HTERT RPE-1 (cell line): ENCODE results near the gene CTH.
"Not testable (repeated sequence)": the region's sequence is repeated elsewhere in the genome, so short reads cannot be mapped to it uniquely, and the experiment has no call there.

Experiments used
- in situ Hi-C: fragments of 300-500 bp; cut with MboI; formaldehyde crosslinking; loops from 4 replicates; pipeline ENCODE4 v1.14.3; 2020; ENCODE audit warnings: low sequenced_read_pairs

The CTH gene

GRCh38 chr1:70410604-70411359, at the start of gene CTH:
Gene CTH, plus strand, starts transcription at chr1:70411268. Its CDS starts 148 bp downstream, at chr1:70411416.
- in situ Hi-C loops: no loop called here

DNA sequence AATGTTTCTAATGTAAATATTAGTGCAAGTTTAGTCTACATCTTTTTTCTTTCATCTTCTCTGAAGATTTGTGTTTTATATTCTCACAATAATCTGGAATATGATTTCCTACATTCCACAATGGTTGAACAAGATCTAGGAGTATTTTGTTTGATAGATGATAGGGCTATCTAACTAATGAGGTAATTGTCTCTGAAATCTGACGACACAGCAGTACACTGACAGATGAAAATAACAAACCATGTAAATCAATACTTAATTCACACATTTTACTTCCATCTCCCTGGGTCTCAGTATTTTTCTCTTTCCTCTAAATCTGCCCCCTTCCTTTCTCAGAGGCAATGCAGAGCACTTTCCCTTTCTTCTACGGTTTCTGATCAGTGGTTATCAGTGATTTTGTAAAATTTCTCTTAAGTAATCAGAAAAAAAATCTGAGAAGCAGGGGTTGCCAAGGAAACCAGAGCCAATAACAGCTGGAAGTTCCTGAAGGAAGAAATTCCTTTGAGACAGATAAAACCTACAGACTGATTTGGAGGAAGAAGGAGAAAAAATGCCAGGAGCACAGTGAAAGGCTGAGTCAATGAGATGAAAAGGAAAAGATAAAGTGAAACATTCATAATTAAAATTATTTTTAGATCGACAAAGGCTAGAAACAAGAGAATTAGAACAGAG, 49.2 kb upstream of the CTH start:
- in situ Hi-C loops: no loop called here

DNA sequence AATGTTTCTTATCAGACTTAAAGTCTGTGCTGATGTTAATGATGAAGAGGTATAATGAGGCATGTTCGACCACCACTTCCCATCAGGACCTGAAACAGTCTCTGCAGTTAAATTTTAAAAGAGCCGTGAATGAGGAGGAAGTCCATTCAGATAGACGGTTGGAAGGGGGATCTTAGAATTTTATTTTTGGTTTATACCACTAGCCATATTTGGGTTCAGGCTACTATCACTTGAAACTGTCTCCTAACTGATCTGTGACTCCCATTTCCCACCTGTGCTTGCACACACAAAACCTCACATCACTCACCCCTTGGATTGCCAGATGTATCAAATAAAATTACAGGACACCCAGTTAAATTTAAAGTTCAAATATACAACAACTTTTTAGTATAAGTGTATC, 46.6 kb upstream of the CTH start:
- in situ Hi-C loops: no loop called here

- in situ Hi-C loops: not testable (repeated sequence)
Measured at GRCh38 chr1:70366425-70366952, 44.6 kb upstream of the CTH start.

DNA sequence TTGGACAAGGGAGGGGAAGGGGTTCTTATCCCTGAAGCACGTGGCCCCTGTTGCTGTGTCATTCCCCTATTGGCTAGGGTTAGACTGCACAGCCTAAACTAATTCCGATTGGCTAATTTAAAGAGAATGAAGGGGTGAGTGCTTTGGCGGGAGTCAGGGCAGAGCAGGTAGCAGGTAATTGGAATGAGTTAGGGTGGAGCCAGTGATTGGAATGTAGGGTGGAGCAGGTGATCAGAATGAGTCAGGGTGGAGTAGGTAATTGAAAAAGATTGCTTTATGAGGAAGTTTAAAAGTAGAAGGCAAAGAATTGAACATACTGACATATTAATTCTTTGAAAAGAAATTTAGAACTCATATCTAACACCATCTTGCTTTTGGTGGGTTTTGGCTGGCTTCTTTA, 44.1 kb upstream of the CTH start:
- in situ Hi-C loops: not testable (repeated sequence)

- in situ Hi-C loops: not testable (repeated sequence)
Measured at GRCh38 chr1:70367397-70367796, 43.7 kb upstream of the CTH start.

GRCh38 chr1:70371586-70371985, 39.5 kb upstream of the CTH start:
- in situ Hi-C loops: not testable (repeated sequence)

- in situ Hi-C loops: no loop called here
Measured at GRCh38 chr1:70372426-70372825, 38.6 kb upstream of the CTH start.

DNA sequence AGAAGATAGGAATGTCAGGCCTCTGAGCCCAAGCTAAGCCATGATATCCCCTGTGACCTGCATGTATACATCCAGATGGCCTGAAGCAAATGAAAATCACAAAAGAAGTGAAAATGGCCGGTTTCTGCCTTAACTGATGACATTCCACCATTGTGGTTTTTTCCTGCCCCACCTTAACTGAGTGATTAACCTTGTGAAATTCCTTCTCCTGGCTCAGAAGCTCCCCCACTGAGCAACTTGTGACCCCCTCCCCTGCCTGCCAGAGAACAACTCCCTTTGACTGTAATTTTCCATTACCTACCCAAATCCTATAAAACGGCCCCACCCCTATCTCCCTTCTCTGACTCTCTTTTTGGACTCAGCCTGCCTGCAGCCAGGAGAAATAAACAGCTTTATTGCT, 37.5 kb upstream of the CTH start:
- in situ Hi-C loops: not testable (repeated sequence)

GRCh38 chr1:70376196-70376595, 34.9 kb upstream of the CTH start:
- in situ Hi-C loops: no loop called here

DNA sequence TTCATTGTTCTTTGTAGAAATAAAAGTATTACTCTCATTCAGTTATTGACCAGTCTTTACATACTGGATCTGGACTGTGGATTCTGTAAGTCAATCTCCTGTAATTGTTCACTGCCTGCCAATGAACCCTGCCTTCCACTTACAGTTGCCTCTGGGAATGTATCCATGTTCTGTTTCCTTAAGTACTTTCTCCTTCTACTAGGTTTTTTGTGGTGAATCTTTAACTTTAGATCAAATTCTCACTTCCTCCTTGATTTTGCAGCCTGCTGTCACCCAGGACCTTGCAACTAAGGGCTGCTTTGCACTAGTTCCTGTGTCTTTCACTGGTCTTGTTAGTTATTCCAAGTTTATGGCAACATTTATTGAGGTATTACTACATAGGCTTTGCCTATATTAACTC, 28.4 kb upstream of the CTH start:
- in situ Hi-C loops: no loop called here

GRCh38 chr1:70383483-70383882, 27.6 kb upstream of the CTH start:
- in situ Hi-C loops: no loop called here

DNA sequence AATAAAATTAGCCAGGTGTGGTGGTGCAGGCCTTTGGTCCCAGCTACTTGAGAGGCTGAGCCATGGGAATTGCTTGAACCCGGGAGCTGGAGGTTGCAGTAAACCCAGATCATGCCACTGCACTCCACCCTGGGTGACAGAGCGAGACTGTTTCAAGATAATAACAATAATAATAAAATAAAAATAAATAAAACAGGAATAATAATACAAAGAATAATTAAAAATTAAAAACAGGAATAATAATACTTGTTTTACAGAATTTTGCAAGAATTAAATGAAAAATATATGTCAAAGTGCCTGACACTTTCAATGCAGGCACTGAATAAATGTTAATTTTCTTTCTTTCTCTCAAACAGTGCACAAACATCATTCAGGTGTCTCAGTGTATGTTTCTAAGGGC, 26.5 kb upstream of the CTH start:
- in situ Hi-C loops: no loop called here

- in situ Hi-C loops: no loop called here
Measured at GRCh38 chr1:70385477-70385876, 25.6 kb upstream of the CTH start.

- in situ Hi-C loops: no loop called here
Measured at GRCh38 chr1:70386121-70386520, 24.9 kb upstream of the CTH start.

GRCh38 chr1:70387507-70387906, 23.6 kb upstream of the CTH start:
- in situ Hi-C loops: no loop called here

- in situ Hi-C loops: no loop called here
Measured at GRCh38 chr1:70392626-70393025, 18.4 kb upstream of the CTH start.

DNA sequence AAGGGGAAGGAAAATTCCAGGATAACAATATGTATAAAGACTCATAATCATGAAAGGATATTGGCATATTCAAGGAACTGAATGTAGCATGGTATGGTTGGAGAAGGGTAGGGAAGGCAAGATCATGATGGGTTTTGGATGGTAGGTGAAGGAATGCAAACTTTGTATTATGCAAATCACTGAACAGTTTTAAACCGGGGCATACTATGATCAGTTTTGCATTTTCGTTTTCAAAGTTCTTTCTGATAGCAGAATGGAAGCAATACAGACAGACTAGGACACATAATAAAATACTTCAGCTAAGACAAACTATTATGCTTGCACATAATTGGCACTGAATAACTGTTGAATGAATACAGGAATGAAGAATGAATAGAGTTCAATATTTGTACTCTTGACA, 14.5 kb upstream of the CTH start:
- in situ Hi-C loops: no loop called here

GRCh38 chr1:70397013-70397412, 14.1 kb upstream of the CTH start:
- in situ Hi-C loops: no loop called here

DNA sequence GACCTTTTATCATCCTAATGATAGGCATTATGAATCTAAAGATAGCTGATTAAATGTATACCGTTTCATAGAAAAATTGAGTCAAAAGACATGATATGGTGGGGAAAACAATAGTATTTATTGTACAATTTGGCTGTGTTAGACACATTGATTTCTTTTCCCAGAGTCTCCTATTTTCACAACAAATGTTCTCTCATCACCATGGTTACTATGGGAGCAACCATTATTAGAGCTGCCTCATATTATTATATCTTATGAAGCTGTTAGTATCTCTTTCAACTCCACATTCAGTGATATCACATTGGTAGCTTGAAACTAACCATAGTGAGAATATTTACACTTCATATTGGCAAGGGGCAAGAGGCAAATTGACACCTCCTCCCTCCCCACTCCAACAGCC, 10.7 kb upstream of the CTH start:
- in situ Hi-C loops: no loop called here

GRCh38 chr1:70401974-70402373, 9.1 kb upstream of the CTH start:
- in situ Hi-C loops: no loop called here

GRCh38 chr1:70403759-70404158, 7.3 kb upstream of the CTH start:
- in situ Hi-C loops: no loop called here
